Measurements from ENCODE around the gene TRPM2. TPM values are rescaled to one million over a fixed set of nuclear protein-coding genes. Genes with fewer than 3 reads are reported as not detected.
"Not testable (repeated sequence)": the region's sequence is repeated elsewhere in the genome, so short reads cannot be mapped to it uniquely, and the experiment has no call there.

Gene TRPM2
- total RNA-seq, 1 donor from 2014 or later = 0.43 TPM

DNA sequence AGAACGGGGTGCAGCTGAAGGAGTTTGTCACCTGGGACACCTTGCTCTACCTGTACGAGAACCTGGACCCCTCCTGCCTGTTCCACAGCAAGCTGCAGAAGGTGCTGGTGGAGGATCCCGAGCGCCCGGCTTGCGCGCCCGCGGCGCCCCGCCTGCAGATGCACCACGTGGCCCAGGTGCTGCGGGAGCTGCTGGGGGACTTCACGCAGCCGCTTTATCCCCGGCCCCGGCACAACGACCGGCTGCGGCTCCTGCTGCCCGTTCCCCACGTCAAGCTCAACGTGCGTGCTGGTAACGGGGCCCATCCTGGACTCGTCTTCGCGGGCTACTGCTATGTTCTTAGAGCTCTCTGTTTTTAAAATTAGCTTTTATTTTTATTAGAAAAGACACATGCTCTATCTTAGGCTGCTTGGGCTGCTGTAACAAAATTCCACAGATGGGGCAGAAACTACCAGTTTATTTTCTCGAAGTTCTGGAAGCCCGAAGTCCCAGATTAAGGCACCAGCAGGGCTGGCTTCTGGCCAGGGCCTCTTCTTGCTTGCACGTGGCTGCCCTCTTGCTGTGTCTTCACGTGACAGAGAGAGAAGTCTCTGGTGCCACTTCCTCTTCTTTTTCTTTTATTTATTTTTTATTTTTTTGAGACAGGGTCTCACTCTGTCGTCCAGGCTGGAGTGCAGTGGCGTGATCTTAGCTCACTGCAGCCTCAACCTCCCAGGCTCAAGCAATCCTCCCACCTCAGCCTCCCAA lies 38.1 kb downstream of the TRPM2 start:
- H3K27me3 ChIP-seq = no peaks in the 10 kb centered on the region
- intact Hi-C loops (cut with DNase I) = no loop called here
- TF ChIP-seq CTCF (IDR thresholded peaks at IDR 0.05) = no peak
- no peaks in the 10 kb centered on the region for H3K4me1 ChIP-seq
- H3K36me3 ChIP-seq = no peaks in the 10 kb centered on the region
- peak; percentile 19 to 61 for DNase-seq (ENCODE audit: low spot score in 2 of 2)
- no peak overlapping the region for H3K4me3 ChIP-seq
- H3K9me3 ChIP-seq = no peaks in the 10 kb centered on the region
- H3K27ac ChIP-seq = no peak overlapping the region

- no peaks in the 10 kb centered on the region for H3K27me3 ChIP-seq
- no peaks in the 10 kb centered on the region for H3K36me3 ChIP-seq
- H3K4me3 ChIP-seq = no peak overlapping the region
- TF ChIP-seq CTCF (IDR thresholded peaks at IDR 0.05) = no peak
- peak in 1 of 2 donors; percentile 19 for DNase-seq (ENCODE audit: low spot score in 2 of 2)
- no peaks in the 10 kb centered on the region for H3K4me1 ChIP-seq
- no peak overlapping the region for H3K27ac ChIP-seq
- H3K9me3 ChIP-seq = no peaks in the 10 kb centered on the region
- intact Hi-C loops (cut with DNase I) = no loop called here
Observed at GRCh38 chr21:44392185-44392584, 38.8 kb downstream of the TRPM2 start.

DNA sequence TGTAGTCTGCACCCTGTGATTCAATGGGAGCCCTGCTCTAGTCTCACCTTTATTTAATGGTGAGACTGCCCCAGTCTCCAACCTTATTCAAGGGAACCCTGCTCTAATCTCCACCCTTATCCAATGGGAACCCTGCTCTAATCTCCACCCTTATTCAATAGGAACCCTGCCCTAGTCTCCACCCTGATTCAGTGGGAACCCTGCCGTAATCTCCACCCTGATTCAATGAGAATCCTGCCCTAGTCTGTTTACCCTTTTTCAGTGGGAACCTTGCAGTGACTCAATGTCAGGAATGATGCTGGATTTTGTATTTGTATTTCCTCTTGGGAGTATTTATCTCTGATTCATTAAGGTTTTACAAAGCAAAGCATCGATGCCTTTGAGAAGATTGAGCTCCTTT lies 39.5 kb downstream of the TRPM2 start:
- no peaks in the 10 kb centered on the region for H3K4me1 ChIP-seq
- intact Hi-C loops (cut with DNase I) = no loop called here
- H3K27ac ChIP-seq = no peak overlapping the region
- no peak for TF ChIP-seq CTCF (IDR thresholded peaks at IDR 0.05)
- no peak overlapping the region for H3K4me3 ChIP-seq
- H3K36me3 ChIP-seq = no peaks in the 10 kb centered on the region
- no peaks in the 10 kb centered on the region for H3K27me3 ChIP-seq
- DNase-seq (ENCODE audit: low spot score in 2 of 2) = peak in 1 of 2 donors; percentile 16
- H3K9me3 ChIP-seq = no peaks in the 10 kb centered on the region

- H3K4me3 ChIP-seq = no peak overlapping the region
- intact Hi-C loops (cut with DNase I) = no loop called here
- no peaks in the 10 kb centered on the region for H3K36me3 ChIP-seq
- H3K27me3 ChIP-seq = no peaks in the 10 kb centered on the region
- no peaks in the 10 kb centered on the region for H3K4me1 ChIP-seq
- peak in 1 of 2 donors; percentile 15 for DNase-seq (ENCODE audit: low spot score in 2 of 2)
- no peaks in the 10 kb centered on the region for H3K9me3 ChIP-seq
- no peak overlapping the region for H3K27ac ChIP-seq
- no peak for TF ChIP-seq CTCF (IDR thresholded peaks at IDR 0.05)
Observed at GRCh38 chr21:44394733-44395132, 41.3 kb downstream of the TRPM2 start.

DNA sequence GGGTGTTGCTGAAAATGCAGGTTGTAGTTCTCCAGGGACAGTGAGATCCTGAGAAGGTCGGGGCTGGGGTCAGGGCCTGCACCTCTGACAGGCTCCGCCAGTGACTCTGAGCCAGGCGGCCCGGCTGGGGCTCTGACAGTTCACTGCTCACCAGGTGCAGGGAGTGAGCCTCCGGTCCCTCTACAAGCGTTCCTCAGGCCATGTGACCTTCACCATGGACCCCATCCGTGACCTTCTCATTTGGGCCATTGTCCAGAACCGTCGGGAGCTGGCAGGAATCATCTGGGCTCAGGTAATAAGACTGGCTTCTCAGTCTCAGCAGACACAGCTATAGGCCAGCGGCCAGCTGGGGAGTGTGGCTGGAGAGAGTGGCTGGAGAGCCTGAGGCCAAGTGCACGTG lies 41.8 kb downstream of the TRPM2 start:
- TF ChIP-seq CTCF (IDR thresholded peaks at IDR 0.05) = no peak
- Histone ChIP-seq H3K27me3 (no peaks in the 10 kb centered on the region), H3K36me3 (no peaks in the 10 kb centered on the region), H3K4me1 (no peaks in the 10 kb centered on the region), H3K9me3 (no peaks in the 10 kb centered on the region), H3K4me3 (no peak overlapping the region), H3K27ac (no peak overlapping the region)
- peak in 1 of 2 donors; percentile 55 for DNase-seq (ENCODE audit: low spot score in 2 of 2)
- intact Hi-C loops (cut with DNase I) = no loop called here

- H3K27ac ChIP-seq; H3K9me3 ChIP-seq; H3K36me3 ChIP-seq; H3K4me1 ChIP-seq; H3K27me3 ChIP-seq; intact Hi-C loops (cut with DNase I); H3K4me3 ChIP-seq: not testable (repeated sequence)
- DNase-seq (ENCODE audit: low spot score in 2 of 2) = peak in 1 of 2 donors; percentile 4
Observed at GRCh38 chr21:44396803-44397202, 43.4 kb downstream of the TRPM2 start.
